NCI-H226 (cell line): Measurements from ENCODE around the gene ASPRV1.
"Not testable (repeated sequence)": the region's sequence is repeated elsewhere in the genome, so short reads cannot be mapped to it uniquely, and the experiment has no call there.

ENCODE experiments used
- DNase-seq: peaks from one replicate; pipeline ENCODE4 v3.0.0-alpha.2; 2015

The ASPRV1 gene

GRCh38 chr2:69959425-69959824, 2.0 kb downstream of the ASPRV1 start:
- no peak for DNase-seq

DNA sequence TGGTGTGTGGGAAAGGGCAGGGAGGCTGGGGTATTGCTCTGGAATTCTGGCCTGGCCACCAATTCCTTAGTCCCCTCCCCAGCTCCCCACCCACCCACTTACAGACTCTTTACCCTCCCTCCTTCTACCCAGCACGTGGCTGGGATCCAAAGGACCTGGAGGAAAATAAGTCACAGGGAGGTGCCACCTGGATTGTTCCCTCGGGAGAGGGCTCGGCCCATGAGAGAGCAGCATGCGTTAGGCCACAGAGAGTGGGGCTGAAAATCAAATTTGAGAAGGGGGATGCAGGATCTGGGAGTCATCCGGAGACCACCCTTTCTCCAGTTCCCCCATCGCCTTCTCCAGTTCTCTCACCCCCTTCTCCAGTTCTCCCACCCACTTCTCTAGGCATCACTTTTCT, 3.0 kb downstream of the ASPRV1 start:
- DNase-seq: no peak

DNA sequence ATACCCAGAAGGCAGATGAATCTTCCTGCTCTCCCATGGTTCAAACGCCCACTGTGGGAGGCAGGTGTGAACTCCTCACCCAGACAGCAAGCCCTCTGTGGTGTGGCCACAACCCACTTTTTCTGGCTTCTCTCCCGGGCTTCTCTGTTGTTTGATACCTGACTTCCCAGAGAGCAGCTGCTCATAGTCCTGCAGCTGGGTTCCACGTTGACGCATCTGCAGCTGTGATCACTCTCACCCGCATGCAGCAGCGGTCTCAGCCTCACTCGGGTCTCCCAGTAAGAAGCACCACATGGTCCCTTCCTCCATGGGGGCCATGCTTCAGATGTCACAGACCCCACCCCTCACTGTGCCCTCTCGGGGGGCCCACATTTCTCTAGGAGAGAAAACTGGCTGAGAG, 3.5 kb downstream of the ASPRV1 start:
- DNase-seq: no peak

DNA sequence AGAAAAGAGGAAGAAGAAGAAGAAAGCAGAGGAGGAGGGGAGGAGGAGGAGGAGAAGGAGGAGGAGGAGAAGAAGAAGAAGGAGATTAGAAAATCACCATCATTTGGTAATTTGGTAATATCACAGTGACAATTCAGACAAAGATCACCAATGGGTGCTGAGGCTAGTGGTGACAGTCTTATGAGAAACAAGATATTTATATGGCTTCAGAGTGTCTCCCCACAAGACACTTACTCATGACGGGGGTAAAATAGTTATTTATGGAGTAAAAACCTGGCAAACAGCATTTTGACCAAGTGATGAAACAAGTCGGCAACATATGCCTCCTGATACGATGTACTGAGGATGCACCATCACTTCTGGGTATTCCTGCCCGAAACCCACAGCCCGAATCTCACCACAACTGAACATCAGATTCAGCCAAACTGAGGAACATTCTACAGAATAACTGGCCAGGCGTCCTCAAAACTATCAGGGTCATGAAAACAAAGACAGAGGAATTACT, 4.9 kb downstream of the ASPRV1 start:
- no peak for DNase-seq

DNA sequence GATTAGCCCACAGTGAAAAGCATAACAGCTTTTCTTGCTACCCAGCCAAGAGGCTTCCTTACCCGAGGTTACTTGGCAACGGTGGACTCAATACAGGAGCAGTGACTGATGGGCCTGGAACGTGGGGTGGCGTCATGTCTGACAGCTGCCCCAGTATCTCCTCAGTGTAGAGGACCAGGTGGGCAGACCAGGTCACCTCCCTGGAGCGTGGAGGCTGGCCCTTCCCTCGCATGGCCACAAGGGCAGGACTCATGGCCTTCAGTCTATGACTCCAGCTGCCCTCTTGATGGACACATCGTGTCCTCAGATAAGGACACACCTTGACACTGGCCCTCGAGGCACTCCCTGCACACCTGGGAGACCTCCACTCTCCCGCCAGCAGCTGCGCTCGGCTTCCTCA, 6.4 kb downstream of the ASPRV1 start:
- DNase-seq: no peak

DNA sequence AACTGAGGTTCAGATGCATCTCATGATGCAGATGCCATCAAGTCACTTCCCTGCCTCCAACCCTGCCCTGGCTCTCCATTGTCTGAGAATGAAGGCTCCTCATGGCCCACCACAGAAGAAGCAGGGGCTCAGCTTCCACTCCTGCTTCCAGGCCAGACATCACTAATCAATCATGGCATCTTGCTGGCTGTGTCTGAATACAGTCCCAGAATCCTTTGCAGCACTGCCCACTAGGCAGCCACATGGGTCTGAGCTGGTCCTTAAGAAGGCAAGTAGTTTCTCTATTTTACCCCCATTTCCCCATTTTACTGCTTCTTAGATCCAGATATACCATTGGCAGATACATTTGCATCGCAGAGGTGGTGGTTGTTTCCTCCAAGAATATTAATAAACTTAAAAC, 7.3 kb downstream of the ASPRV1 start:
- DNase-seq: no peak

DNA sequence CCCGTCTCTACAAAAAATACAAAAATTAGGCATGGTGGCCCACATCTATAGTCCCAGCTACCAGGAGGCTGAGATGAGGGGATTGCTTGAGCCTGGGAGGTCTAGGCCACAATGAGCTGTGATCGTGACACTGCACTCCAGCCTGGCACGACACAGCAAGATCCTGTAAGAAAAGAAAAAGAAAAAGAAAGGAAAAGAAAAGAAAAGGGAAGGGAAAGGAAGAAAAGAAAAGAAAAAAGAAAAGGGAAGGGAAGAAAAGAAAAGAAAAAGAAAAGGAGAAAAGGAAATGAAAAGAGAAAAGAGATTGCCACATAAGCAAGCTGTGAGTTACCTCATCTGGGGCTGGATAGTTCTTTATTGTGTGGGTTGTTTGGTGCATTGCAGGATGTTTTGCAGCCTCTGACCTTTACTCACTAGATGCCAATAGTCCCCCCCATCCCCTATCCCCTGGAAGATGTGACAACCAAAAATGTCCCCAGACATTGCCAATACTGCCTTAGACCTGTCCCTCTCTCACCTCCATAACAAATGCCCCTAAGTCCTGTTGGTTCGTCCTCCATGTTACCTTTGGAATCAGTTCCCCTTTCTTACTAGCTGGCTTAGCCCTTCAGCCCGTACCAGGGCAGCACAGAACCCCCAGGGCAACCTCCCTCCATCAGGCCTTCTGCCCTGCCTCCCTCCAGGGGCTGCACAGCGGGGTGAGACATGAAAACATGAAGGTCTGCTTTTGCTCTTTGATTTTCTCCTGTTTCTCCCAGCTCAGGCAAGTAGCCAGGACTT, 8.9 kb downstream of the ASPRV1 start:
- DNase-seq: no peak

DNA sequence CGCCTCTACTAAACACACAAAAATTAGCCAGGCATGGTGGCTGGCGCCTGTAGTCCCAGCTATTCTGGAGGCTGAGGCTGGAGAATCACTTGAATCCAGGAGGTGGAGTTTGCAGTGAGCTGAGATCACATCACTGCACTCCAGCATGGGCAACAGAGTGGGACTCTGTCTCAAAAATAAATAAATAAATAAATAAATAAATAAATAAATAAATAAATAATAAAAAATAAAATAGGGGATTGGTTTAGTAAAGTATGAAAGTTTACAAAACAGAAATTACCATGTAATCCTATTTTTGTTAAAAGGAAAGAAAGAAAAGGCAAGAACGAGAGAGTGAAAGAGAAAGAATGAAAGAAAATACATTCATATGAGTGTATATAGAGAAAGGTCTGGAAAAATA, 10.8 kb downstream of the ASPRV1 start:
- not testable (repeated sequence) for DNase-seq

DNA sequence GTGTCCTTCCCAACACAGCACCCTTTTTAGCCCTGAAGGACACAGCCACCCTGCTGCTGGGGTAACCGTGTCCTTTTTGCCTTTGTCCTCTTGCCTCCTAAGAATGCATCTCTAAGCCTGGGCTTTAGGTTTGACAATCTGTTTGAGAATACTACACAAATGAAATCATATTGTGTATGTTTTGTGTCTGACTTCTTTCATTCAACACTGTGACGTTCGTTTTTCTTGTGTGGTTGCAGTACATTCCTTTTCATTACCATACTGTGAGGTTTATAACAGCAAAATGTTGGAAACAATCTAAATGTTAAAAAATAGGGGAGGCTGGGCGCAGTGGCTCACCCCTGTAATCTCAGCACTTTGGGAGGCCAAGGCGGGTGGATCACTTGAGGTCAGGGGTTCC, 11.2 kb downstream of the ASPRV1 start:
- DNase-seq: no peak

- DNase-seq: no peak
These were observed 12.3 kb downstream of the ASPRV1 start for GRCh38 chr2:69948963-69949645.

DNA sequence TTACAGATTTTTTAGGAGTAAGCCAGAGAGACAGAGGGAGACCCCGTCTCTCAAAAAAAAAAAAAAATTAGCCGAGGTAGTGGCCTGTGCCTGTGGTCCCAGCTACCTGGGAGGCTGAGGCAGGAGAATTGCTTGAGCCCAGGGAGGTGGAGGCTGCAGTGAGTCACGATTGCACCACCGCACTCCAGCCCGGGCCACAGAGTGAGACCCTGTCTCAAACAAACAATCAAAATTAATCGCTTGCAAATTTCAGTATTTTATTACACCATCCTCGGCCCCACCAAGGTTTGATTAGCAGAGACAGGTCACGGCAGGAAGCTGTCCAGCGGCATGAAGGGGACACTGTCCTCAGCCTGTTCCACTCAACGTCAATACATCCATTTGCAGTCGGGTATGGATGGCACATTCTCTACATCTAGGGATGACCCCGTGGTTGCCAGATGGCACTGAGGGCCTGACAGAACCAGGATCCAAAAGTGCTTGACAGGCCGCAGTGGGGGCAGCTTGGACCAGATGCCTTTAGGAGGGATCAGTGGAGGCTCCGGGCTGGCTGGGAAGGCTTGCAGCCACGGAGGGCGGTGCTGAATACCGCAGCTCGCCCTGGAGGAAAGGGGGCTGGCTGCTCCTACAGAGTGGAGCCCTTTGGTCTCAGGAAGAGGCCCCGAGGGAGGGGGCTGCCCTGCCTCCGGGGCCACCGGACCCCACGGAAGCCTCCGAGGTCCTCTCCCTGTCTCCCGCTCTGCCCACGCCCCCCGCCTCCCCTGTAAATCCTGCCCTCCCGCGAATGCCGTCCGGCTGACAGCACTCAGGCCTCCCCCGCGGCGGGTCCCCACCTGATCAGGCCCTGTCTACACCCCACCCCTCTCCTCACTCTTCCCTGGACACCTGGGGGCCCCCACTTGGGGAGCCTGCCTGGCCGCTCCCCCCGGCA, 13.1 kb downstream of the ASPRV1 start:
- no peak for DNase-seq

DNA sequence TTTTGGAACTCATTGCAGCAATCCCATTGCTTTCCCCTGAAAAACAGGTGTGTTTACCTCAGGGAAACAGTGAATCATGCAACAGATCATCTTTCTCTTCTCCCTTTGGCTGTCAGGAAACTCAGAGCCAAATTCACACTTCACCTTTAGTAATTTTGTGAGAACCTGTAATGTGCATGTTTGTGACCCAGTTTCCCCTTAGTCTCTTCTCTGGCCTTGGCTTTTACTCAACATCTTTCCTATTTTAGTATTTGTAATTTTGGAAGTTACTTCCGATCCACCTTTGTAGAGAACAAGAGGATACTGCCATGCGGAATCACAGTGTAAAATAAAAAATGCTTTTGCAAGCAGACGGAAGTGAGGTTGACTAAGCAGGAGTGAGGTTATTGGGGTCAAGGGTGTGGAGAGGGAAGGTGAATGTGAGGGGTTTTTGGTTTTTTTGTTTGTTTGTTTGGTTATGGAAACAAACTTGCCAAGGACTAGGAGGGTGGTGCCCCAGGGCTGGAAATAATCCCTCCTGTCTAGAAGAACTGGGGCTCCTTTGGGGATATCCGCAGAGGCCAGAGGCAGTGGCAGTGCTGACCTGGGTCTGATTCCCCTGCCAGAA, 14.0 kb downstream of the ASPRV1 start:
- DNase-seq: no peak

GRCh38 chr2:69946351-69947324, 14.8 kb downstream of the ASPRV1 start:
- peak; percentile 46 for DNase-seq

DNA sequence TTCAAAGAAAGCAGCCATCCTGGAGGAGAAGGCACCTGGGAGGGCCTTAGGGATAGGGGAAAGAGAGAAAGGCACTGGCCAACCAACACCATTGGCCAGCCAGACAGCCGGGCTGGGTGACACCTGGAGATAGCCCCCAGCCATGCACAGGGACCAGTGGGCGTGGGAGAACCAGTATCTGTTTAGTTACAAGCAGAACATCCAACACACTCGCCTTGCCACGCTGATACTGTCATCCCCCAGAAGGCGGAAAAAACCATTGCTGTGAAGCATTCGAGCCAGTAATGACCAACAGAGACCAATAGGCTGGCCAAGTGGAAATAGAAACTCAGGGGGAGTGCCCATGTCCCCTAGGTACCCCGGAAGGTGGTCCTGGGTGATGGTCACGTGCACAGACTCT, 15.5 kb downstream of the ASPRV1 start:
- no peak for DNase-seq

GRCh38 chr2:69945441-69945840, 16.0 kb downstream of the ASPRV1 start:
- DNase-seq: no peak

DNA sequence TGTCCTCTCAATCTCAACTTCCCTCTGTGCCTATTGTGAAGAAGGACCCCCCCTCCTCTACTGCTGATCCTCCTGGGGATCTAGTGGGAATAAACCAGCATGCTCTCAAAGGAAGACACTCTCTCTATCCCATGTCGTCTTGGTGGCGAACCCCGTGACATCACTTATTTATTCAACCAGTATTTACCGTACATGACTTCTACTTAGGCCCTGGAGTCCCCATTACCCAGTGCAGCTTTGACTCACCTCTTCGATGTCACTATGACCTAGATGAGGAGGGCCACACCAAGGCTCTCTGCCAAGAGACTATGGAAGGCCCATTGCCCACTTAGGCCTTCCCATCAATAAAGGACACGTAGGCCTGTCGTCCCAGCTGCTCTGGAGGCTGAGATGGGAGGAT, 16.7 kb downstream of the ASPRV1 start:
- DNase-seq: no peak

GRCh38 chr2:69943843-69944525, 17.4 kb downstream of the ASPRV1 start:
- DNase-seq: no peak

DNA sequence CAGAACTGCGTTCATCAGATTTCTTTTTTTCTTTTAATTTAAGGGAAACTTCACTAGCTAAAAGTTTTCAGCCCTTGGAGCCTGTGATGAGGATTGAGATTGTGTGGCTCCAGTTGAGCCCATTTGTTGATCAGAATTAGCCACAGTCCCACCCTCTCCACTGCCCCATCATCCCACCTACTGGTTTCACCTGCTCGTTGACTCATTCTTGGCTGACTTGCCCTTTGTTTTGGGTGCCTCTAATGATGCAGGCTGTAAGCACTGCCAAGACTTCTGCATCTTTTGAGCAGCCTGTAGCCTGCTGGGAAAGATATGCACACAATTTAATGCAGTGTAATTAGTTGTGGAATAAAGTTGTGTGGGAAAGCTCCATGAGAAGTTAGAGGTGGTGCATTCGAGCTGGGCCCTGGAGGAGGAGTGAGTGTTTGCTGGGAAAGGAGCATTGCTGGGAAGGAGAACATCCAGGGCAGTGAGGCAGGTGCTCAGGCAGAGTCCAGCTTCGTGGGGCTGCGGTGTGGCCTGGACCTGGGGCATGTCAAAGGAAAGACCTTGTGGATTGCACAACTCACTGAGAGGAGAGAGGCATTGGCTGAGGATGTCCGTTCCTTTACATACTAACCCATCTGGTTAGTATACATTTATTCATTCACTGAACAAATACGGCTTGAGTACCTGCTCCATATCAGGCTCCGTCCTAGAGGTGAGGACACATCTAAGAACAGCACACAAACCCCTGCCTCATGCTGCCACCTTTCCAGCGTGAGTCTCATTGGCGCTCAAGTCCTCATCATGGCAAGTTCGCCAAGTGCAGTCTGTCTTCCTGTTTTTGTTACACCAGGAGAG, 18.2 kb downstream of the ASPRV1 start:
- DNase-seq: no peak

GRCh38 chr2:69940691-69941090, 20.7 kb downstream of the ASPRV1 start:
- DNase-seq: no peak

GRCh38 chr2:69939722-69940121, 21.7 kb downstream of the ASPRV1 start:
- DNase-seq: no peak
